CD4-positive, alpha-beta T cell treated with Interleukin-2 at 100 ng/mL for 4 hours (primary cell): ENCODE data around the gene BMPR1B.
"Not testable (repeated sequence)": the region's sequence is repeated elsewhere in the genome, so short reads cannot be mapped to it uniquely, and the experiment has no call there.

Experiments used
- DNase-seq: peaks from one replicate; pipeline ENCODE4 v3.0.0-alpha.2; 2020; ENCODE audit warnings: low spot score

Gene BMPR1B

GRCh38 chr4:95038791-95039190 is 281.0 kb downstream of the BMPR1B start:
- DNase-seq, result no peak

- no peak for DNase-seq
Measured at GRCh38 chr4:95044324-95044837, 286.6 kb downstream of the BMPR1B start.

GRCh38 chr4:95045429-95045828 is 287.7 kb downstream of the BMPR1B start:
- DNase-seq, result no peak

GRCh38 chr4:95048296-95048695 is 290.5 kb downstream of the BMPR1B start:
- no peak for DNase-seq

GRCh38 chr4:95049551-95050233 is 291.9 kb downstream of the BMPR1B start:
- DNase-seq, result no peak

GRCh38 chr4:95050980-95051701 is 293.4 kb downstream of the BMPR1B start:
- DNase-seq, result no peak

GRCh38 chr4:95051702-95052020 is 293.9 kb downstream of the BMPR1B start:
- no peak for DNase-seq

- DNase-seq, result no peak
Measured at GRCh38 chr4:95058991-95059390, 301.2 kb downstream of the BMPR1B start.

GRCh38 chr4:95059663-95060062 is 301.9 kb downstream of the BMPR1B start:
- no peak for DNase-seq

- no peak for DNase-seq
Measured at GRCh38 chr4:95061220-95061619, 303.5 kb downstream of the BMPR1B start.

- not testable (repeated sequence) for DNase-seq
Measured at GRCh38 chr4:95061801-95062200, 304.0 kb downstream of the BMPR1B start.

GRCh38 chr4:95066050-95066449 is 308.3 kb downstream of the BMPR1B start:
- DNase-seq, result no peak

- no peak for DNase-seq
Measured at GRCh38 chr4:95068401-95068800, 310.6 kb downstream of the BMPR1B start.

GRCh38 chr4:95068818-95069478 is 311.2 kb downstream of the BMPR1B start:
- no peak for DNase-seq

- no peak for DNase-seq
Measured at GRCh38 chr4:95071851-95072250, 314.1 kb downstream of the BMPR1B start.

- DNase-seq, result no peak
Measured at GRCh38 chr4:95073646-95074045, 315.9 kb downstream of the BMPR1B start.

- DNase-seq, result no peak
Measured at GRCh38 chr4:95077864-95078263, 320.1 kb downstream of the BMPR1B start.

- no peak for DNase-seq
Measured at GRCh38 chr4:95080969-95081368, 323.2 kb downstream of the BMPR1B start.

GRCh38 chr4:95084584-95084983 is 326.8 kb downstream of the BMPR1B start:
- no peak for DNase-seq

- DNase-seq, result no peak
Measured at GRCh38 chr4:95085124-95085833, 327.5 kb downstream of the BMPR1B start.

- DNase-seq, result no peak
Measured at GRCh38 chr4:95086551-95086950, 328.8 kb downstream of the BMPR1B start.

GRCh38 chr4:95087657-95088455 is 330.1 kb downstream of the BMPR1B start:
- DNase-seq, result no peak
